RWPE1 (cell line): ENCODE results near the gene NRIP1.

Source experiments
- CTCF ChIA-PET: fragments of 350-600 bp; sonication (Branson Sonifier 250); formaldehyde crosslinking; extraction: SDS; loops from one replicate; lab custom pipeline; 2021; lab: Yijun Ruan, JAX
- POLR2A ChIA-PET: fragments of 400-600 bp; formaldehyde crosslinking; extraction: SDS; loops from one replicate; lab custom pipeline; 2020; ENCODE audit warnings: antibody characterized with exemption; ENCODE audit not compliant: low non-redundant PET; lab: Yijun Ruan, JAX
- DNase-seq: peaks from one replicate; pipeline ENCODE4 v3.0.0; 2012; ENCODE audit warnings: low spot score
- H3K27ac ChIP-seq: fragments of 450-650 bp; 2 replicates; pipeline ENCODE4 v1.5.1; 2017
- TF ChIP-seq, protein P1 (sequence below): fragments of 450-650 bp; conservative IDR thresholded peaks from 2 replicates; pipeline ENCODE4 v1.5.1; 2017; ENCODE audit warnings: low read depth, mild to moderate bottlenecking

Gene NRIP1

DNA sequence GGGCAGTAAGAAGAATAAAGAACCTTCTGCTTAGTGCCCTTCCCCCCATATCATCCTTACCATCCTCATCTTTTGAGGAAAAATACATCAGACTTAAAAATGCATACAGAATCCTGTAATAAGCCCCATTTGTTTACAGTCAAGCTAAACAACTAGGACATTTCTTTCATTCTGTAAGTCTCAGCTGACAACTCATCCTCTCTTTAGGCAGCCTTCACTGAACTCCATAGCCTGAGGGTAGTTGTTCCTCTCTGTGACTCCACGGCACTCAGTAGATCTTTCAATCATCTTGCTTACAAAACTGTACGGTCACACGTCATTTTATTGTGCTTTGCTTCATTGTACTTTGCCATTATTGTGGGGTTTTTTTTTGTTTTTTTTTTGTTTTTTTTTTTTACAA, 82.5 kb downstream of the NRIP1 start:
- ChIA-PET POLR2A (no interaction called here), CTCF (interaction anchor here (0.6 kb wide), 2 partner anchors 11 to 335 kb away, joined by 3 to 4 read pairs; no protein-coding TSS in a partner anchor)
- H3K27ac ChIP-seq: no peak overlapping the region
- DNase-seq: no peak
- TF ChIP-seq, protein P1, sequence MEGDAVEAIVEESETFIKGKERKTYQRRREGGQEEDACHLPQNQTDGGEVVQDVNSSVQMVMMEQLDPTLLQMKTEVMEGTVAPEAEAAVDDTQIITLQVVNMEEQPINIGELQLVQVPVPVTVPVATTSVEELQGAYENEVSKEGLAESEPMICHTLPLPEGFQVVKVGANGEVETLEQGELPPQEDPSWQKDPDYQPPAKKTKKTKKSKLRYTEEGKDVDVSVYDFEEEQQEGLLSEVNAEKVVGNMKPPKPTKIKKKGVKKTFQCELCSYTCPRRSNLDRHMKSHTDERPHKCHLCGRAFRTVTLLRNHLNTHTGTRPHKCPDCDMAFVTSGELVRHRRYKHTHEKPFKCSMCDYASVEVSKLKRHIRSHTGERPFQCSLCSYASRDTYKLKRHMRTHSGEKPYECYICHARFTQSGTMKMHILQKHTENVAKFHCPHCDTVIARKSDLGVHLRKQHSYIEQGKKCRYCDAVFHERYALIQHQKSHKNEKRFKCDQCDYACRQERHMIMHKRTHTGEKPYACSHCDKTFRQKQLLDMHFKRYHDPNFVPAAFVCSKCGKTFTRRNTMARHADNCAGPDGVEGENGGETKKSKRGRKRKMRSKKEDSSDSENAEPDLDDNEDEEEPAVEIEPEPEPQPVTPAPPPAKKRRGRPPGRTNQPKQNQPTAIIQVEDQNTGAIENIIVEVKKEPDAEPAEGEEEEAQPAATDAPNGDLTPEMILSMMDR: no peak

DNA sequence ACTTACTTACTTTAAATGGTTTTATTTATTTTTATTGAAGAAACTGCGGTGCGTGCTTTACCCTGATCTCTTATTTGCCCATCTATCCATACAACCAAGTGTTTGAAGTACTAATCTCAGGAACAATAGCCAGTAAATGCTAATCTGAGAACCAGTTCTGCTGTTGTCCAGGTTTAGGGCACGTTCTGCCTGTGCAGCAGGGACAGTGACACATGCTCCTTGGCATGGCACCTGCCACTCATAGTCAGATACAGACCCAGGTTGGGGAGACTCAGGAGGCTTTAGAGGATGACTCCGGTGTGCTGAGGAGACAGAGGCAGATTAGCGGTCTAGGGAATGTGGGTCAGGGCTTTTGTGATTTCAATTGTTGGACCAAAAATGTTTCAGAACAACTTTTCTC, 83.6 kb downstream of the NRIP1 start:
- TF ChIP-seq, protein P1: no peak
- ChIA-PET POLR2A (no interaction called here), CTCF (no interaction called here)
- no peak for DNase-seq
- H3K27ac ChIP-seq: no peak overlapping the region

DNA sequence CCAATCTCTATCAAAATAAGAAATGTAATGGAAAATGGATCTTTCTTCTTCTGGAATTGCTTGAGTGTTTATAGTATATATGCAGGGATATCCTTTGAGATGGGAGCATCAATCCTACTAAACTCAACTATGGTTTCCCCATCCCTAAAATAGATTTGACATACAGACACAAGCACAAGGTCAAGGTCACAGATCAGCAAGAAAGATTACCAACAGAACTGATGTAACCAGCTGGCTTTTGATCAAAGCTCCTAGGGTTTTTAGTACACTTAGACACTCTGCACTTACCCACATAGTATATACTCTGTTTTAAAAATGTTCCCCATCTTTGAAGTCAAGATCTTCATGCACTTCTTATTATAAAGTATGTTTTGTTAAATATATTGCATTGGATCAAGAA, 85.5 kb downstream of the NRIP1 start:
- TF ChIP-seq, protein P1: no peak
- ChIA-PET POLR2A (no interaction called here), CTCF (interaction anchor here (0.5 kb wide), 1 partner anchor 190 kb away, joined by 3 read pairs; no protein-coding TSS in a partner anchor)
- H3K27ac ChIP-seq: no peak overlapping the region
- no peak for DNase-seq

DNA sequence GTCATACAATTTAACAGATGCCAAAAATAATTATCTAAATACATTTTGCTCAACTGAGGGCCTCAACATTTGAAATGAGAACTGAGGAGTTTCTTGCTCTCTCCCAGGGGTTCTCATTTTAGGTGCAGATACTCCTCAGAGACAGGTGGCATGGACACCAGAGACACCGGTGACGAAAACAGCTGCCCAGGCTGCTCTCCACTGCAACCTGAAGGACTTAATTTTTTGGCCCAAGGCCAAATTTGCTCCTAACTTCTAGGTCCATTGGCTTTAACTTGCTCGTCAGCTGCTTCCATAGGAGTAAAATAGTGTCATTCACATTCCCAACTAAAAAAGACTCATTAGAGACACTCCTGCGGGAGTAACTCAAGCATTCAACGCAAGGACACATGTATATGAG, 87.0 kb downstream of the NRIP1 start:
- DNase-seq: no peak
- no peak overlapping the region for H3K27ac ChIP-seq
- CTCF ChIA-PET: interaction anchor here (0.7 kb wide), 1 partner anchor 86 kb away, joined by 3 read pairs; no protein-coding TSS in a partner anchor
- POLR2A ChIA-PET: no interaction called here
- TF ChIP-seq, protein P1: no peak

DNA sequence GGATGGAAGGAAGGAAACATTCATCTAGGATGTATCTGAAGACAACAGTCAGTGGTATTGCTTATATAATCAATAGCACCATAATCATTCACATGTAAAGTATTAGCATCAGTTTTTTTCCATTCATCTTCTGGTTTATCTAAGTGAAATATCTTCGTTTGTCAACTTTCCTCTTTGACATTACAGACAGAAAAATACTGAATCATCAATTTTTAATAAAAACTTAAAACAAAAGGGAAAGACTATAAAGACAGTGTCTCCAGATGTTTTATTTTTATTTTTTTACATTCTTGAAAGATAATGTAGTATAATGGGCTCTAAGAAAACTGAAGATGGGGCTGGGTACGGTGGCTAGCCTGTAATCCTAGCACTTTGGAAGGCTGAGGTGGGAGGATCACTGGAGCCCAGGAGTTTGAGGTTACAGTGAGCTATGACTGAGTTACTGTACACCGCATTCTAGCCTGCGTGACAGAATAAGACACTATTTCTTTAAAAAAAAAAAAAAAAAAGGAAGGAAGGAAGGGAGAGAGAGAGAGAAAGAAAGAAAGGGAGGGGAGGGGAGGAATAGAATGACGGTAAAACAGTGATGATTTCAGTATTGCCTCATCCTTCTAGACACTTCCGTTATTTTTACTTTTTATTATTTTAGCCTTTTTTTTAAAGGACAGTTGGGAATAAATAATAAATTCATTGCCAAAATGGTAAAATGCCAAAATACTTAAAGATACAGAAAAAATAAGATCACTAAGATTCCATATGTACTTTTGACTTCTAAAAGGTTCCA, 89.5 kb downstream of the NRIP1 start:
- ChIA-PET POLR2A (no interaction called here), CTCF (no interaction called here)
- TF ChIP-seq, protein P1: no peak
- DNase-seq: no peak
- H3K27ac ChIP-seq: no peak overlapping the region

DNA sequence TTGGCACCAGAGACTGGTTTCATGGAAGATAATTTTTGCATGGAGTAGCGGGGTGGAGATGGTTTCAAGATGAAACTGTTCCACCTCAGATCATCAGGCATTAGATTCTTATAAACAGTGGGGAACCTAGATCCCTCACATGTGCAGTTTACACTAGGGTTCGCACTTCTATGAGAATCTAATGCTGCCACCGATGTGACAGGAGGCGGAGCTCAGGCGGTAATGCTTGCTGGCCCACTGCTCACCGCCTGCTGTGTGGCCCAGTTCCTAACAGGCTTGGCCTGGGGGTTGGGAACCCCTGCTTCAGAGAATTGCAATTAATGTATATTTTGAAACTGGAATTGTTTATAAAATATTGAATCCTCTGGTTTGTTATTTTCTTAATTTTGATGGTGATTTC, 92.1 kb downstream of the NRIP1 start:
- ChIA-PET CTCF (no interaction called here), POLR2A (no interaction called here)
- TF ChIP-seq, protein P1: no peak
- DNase-seq: no peak
- no peak overlapping the region for H3K27ac ChIP-seq
